Mesodermal cell (in vitro differentiated cells): ENCODE results near the gene MUC21. TPM values are rescaled to one million over a fixed set of nuclear protein-coding genes. Genes with fewer than 3 reads are reported as not detected.

ENCODE experiments used
- H3K27ac ChIP-seq: 2 replicates; pipeline ENCODE4 v1.7.0; 2013; ENCODE audit warnings: mild to moderate bottlenecking, low read depth, low read length, moderate library complexity; ENCODE audit not compliant: severe bottlenecking
- H3K36me3 ChIP-seq: 2 replicates; pipeline ENCODE4 v1.7.1; 2013; ENCODE audit warnings: mild to moderate bottlenecking, low read length, moderate library complexity; ENCODE audit not compliant: control insufficient read depth, insufficient read depth
- H3K4me1 ChIP-seq: one replicate; pipeline ENCODE4 v1.7.1; 2013; ENCODE audit warnings: mild to moderate bottlenecking, low read length; ENCODE audit not compliant: insufficient read depth, control insufficient read depth, poor library complexity, severe bottlenecking
- H3K4me3 ChIP-seq: 2 replicates; pipeline ENCODE4 v1.7.0; 2013; ENCODE audit warnings: low read length, control low read depth, mild to moderate bottlenecking; ENCODE audit not compliant: insufficient read depth, poor library complexity, severe bottlenecking; ENCODE audit errors: extremely low read depth
- H3K9me3 ChIP-seq: 2 replicates; pipeline ENCODE4 v1.7.1; 2013; ENCODE audit warnings: mild to moderate bottlenecking, low read length, moderate library complexity; ENCODE audit not compliant: control insufficient read depth
- WGBS, 2 experiments: methylation state at CpG; one replicate each; pipeline ENCODE4 v1.1.5; 2013; ENCODE audit warnings: missing lambda C conversion rate in 2 of 2; ENCODE audit not compliant: insufficient coverage in 2 of 2; 5-methylcytosine and 5-hydroxymethylcytosine counted together
- polyA plus RNA-seq, 2 experiments: library from polyadenylated mRNA; stranded (reverse); fragments of 50-300 nt; gene quantifications; one replicate each; pipeline ENCODE4 v1.2.3, GENCODE V29; 2013

The MUC21 gene
- not detected for polyA plus RNA-seq (2013, experiment 1 of 2)
- not detected for polyA plus RNA-seq (2013, experiment 2 of 2)

GRCh38 chr6:30983439-30983838 is at the start of gene MUC21:
Gene MUC21 (plus strand): TSS chr6:30983718. CDS start chr6:30983959, 241 bp downstream.
- no peak within 1 kb of the TSS for H3K4me3 ChIP-seq
- 80 to 88% methylated on average over 6 of the region's 6 CpGs for WGBS, 2 experiments

DNA sequence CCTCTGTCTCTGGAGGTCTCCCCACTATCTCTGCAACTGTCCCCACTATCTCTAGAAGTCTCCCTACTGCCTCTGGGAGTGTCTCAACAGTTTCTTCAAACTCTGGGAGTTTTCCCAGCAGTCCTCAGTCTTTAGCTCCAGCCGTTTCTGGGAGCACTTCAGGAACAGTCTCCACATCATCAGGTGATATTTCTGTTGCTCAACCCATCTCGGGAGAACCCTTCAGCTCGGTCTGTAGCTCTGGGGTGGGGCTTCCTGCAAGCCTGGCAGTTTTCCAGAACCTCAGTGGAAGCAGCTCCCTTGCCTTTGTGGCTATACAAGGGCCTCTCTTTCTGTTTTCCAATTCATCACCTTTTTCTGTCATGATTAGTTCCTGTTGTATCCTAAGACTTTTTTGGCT is 48.5 kb upstream of the MUC21 start:
- H3K4me1 ChIP-seq: no peaks in the 10 kb centered on the region
- H3K4me3 ChIP-seq: no peak overlapping the region
- H3K27ac ChIP-seq: no peak overlapping the region
- WGBS, 2 experiments: 59 to 84% methylated on average over 3 of the region's 3 CpGs
- no peaks in the 10 kb centered on the region for H3K9me3 ChIP-seq
- H3K36me3 ChIP-seq: no peaks in the 10 kb centered on the region

More at GRCh38 chr6:30983439-30983838, at the start of gene MUC21:
- H3K27ac ChIP-seq: no peak within 1 kb of the TSS
- no peaks in the 10 kb centered on the region for H3K4me1 ChIP-seq
- no peaks in the 10 kb centered on the region for H3K9me3 ChIP-seq
- no peaks in the 10 kb centered on the region for H3K36me3 ChIP-seq

DNA sequence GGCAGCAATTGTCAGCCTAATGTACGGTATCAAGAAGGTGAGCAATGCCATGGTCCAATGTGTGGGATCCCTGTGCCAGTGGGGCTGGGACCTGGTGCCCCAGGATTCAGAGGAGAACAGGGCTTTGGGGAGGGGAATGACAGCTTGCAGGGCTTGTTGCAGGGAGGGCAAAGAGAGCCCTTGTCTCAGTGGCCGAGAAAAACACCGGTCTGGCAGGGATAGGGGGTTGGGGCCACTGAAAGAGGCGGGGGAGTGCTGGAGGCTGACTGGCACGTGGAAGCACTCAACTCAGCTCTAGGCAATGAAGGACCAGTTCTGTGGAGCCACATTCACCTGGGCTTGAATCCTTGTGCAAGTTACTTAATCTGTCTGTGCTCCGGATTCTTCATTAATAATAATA is 46.3 kb upstream of the MUC21 start:
- WGBS, 2 experiments: 77 to 81% methylated on average over 3 to 5 of the region's 6 CpGs
- no peak overlapping the region for H3K4me3 ChIP-seq
- no peak overlapping the region for H3K27ac ChIP-seq
- H3K4me1 ChIP-seq: peaks cover 1% of the 10 kb centered on the region
- no peaks in the 10 kb centered on the region for H3K36me3 ChIP-seq
- no peaks in the 10 kb centered on the region for H3K9me3 ChIP-seq

DNA sequence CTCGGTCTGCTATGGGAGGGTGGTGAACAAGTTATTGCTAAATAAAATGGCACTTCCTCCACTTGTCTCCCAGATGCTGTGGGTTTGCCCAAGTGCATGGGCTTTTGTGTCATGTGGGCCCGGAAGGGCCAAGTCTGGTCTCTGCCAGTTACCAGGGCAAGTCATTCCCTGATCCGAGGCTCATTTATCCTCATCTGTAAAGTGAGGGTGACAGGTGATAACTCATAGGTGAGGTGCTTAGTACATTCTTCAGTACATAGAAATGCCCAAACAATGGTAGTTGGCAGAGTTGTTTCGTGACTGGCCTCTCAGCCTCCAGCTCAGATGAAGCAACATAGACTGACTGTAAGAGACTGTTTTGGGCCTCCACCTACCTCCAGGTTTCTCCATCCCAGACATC is 44.8 kb upstream of the MUC21 start:
- H3K27ac ChIP-seq: no peak overlapping the region
- WGBS, 2 experiments: 90 to 100% methylated on average over 1 to 2 of the region's 4 CpGs
- no peaks in the 10 kb centered on the region for H3K36me3 ChIP-seq
- no peaks in the 10 kb centered on the region for H3K9me3 ChIP-seq
- no peak overlapping the region for H3K4me3 ChIP-seq
- H3K4me1 ChIP-seq: peaks cover 4% of the 10 kb centered on the region

DNA sequence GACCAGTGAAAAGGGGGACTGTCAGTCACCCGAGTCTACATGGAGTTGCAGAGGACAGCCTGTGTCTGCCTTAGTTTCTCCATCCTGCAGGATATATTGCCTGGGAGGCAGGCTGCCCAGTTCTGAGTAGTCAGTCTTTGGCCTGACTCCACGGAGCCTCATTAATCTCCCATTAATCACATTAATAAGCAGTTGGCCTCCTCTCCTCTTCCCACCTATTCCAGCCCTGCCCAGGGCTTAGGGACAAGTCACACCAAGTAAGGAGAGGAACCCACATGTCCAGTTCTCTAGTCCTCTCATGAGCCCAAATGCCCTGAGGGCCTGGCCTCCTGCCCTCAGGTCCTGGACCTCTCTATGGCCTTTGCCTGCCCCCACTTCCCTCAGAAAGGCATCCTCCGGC is 44.0 kb upstream of the MUC21 start:
- Histone ChIP-seq H3K9me3 (no peaks in the 10 kb centered on the region), H3K27ac (no peak overlapping the region), H3K4me1 (peaks cover 4% of the 10 kb centered on the region), H3K36me3 (no peaks in the 10 kb centered on the region), H3K4me3 (no peak overlapping the region)
- WGBS, 2 experiments: 94 to 100% methylated on average over 2 to 3 of the region's 3 CpGs

DNA sequence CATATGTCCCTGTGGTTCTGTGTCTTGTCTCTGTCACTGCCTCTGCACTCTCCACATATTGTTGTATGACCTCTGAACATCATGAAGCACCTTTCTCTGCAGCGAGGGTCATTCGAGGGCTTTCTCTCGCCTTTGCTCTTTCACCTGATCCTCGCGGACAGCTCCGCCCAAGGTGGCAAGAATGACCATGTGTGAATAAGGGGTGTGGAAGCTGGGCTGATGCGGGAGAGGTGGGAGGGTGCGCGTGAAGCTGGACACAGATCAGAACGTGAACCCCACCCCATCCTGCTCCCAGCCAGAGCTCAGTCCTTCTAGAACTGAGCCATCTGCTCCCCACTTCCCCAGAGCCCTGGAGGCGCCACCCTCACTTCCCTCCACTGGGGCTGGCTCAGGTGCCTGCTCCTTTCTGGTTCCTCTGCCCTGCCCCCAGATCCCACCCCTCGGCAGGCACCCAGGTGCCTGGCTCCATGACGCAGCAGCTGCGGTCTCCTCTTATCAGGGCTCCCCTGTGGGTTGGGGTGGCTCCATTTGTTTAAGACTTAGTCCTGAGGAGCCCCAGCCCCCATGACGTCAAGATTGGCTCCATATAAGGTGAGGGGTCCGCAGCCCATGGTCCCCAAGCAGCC is 43.0 kb upstream of the MUC21 start, which contains the start of gene MUCL3:
MUCL3 (plus strand) TSS at position 613 of the 626 bp plus-strand sequence. CDS start 27 bp downstream, outside the sequence.
- peaks cover 4% of the 10 kb centered on the region for H3K4me1 ChIP-seq
- H3K9me3 ChIP-seq: no peaks in the 10 kb centered on the region
- H3K27ac ChIP-seq: no peak within 1 kb of the TSS
- H3K36me3 ChIP-seq: no peaks in the 10 kb centered on the region
- H3K4me3 ChIP-seq: no peak within 1 kb of the TSS
- 86 to 87% methylated on average over 10 of the region's 16 CpGs for WGBS, 2 experiments

DNA sequence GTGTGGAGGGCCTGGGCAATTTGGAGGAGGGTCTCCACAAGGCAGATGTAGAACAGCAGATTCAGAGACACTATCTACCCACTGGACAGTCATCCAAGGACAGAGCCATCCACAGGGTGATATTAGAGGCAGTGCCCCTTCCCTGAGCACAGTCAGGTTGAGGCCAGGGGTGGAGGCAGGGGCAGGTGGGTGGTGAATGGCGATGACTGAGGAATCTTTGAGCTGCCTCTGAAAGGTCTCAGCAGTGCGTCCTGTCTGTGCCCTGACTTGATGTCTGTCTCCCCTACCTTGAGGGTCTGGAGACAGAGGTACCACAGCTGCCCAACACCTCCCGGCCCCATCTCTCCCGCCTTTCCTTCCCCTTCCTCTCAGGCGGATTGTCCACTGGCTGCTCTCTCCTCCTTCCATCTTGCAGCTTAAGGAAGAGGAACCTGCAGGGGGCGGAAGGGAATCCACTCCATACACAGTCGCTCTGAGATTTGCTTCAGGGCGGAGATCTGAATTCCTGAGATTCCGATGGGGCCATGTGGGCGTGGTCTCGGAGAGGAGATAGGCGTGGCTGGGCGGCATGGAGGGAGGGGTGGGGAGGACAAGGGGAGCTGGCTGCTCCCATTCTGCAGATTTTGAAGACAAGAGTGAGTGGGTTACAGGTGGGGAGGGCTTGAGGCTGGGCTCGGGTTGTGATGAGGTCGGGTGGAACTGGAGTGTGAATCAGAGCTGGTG is 41.0 kb upstream of the MUC21 start:
- H3K4me1 ChIP-seq: peaks cover 4% of the 10 kb centered on the region
- no peaks in the 10 kb centered on the region for H3K9me3 ChIP-seq
- WGBS, 2 experiments: 18 to 22% methylated on average over 13 to 14 of the region's 15 CpGs
- H3K36me3 ChIP-seq: no peaks in the 10 kb centered on the region
- H3K27ac ChIP-seq: no peak overlapping the region
- H3K4me3 ChIP-seq: no peak overlapping the region

DNA sequence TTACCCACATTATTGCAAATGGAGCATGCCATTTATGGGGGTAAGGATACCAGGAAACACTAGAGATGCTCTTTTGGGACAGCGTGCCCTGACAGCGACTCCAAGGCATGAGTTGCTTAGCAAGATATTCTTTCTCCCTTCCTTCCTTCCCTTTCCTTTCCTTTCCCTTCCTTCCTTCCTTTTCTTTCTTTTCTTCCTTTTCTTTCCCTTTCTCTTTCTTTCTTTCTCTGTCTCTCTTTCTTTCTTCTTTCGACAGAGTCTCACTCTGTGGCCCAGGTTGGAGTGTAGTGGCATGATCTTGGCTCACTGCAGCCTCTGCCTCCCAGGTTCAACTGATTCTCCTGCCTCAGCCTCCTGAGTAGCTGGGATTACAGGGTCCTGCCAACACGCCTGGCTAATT is 39.5 kb upstream of the MUC21 start:
- peaks cover 4% of the 10 kb centered on the region for H3K4me1 ChIP-seq
- no peak overlapping the region for H3K4me3 ChIP-seq
- WGBS, 2 experiments: 96 to 100% methylated on average over 3 to 4 of the region's 4 CpGs
- H3K27ac ChIP-seq: no peak overlapping the region
- no peaks in the 10 kb centered on the region for H3K36me3 ChIP-seq
- no peaks in the 10 kb centered on the region for H3K9me3 ChIP-seq

- Histone ChIP-seq H3K27ac (no peak overlapping the region), H3K36me3 (no peaks in the 10 kb centered on the region), H3K4me1 (peaks cover 4% of the 10 kb centered on the region), H3K9me3 (no peaks in the 10 kb centered on the region), H3K4me3 (no peak overlapping the region)
- WGBS, 2 experiments: 96 to 100% methylated on average over 2 to 3 of the region's 5 CpGs
Observed at GRCh38 chr6:30945281-30945680, 38.2 kb upstream of the MUC21 start.

GRCh38 chr6:30947231-30947630 is 36.3 kb upstream of the MUC21 start:
- H3K9me3 ChIP-seq: no peaks in the 10 kb centered on the region
- 85 to 98% methylated on average over 3 of the region's 4 CpGs for WGBS, 2 experiments
- H3K4me1 ChIP-seq: peaks cover 3% of the 10 kb centered on the region
- H3K27ac ChIP-seq: no peak overlapping the region
- no peak overlapping the region for H3K4me3 ChIP-seq
- no peaks in the 10 kb centered on the region for H3K36me3 ChIP-seq

GRCh38 chr6:30948811-30949210 is 34.7 kb upstream of the MUC21 start:
- 89 to 94% methylated on average over 5 of the region's 6 CpGs for WGBS, 2 experiments

More at GRCh38 chr6:30948811-30949210, 34.7 kb upstream of the MUC21 start:
- H3K4me3 ChIP-seq: no peak overlapping the region
- no peaks in the 10 kb centered on the region for H3K36me3 ChIP-seq
- no peaks in the 10 kb centered on the region for H3K9me3 ChIP-seq
- H3K4me1 ChIP-seq: no peaks in the 10 kb centered on the region
- H3K27ac ChIP-seq: no peak overlapping the region
